HG02885 (cell line): ENCODE data around the gene RAD51B.

Experiments
- ATAC-seq: cut with Tn5 transposase; IDR thresholded peaks from one replicate; pipeline ENCODE4 v1.9.1; 2021; ENCODE audit warnings: mild to moderate bottlenecking; ENCODE audit not compliant: unreplicated experiment, poor library complexity

The RAD51B gene

DNA sequence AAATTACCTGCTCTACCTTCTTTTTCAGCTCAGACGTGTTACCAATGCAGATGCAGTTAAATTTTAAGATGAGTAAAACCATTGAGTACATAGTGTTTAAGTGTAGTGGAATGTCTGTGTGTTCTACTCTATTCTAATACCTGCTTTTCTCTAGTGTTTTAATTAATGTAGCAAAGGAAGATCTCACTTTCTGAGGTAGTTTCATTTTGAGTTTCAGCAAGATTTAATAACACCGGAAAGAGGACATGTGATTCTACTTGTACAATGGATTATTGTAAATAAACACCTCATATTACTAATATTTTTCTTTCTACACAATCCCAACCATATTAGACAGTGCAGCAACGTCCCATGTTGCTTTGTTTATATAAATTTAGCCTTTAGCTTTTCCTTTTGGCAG lies 315.4 kb downstream of the RAD51B start:
- ATAC-seq = no peak

DNA sequence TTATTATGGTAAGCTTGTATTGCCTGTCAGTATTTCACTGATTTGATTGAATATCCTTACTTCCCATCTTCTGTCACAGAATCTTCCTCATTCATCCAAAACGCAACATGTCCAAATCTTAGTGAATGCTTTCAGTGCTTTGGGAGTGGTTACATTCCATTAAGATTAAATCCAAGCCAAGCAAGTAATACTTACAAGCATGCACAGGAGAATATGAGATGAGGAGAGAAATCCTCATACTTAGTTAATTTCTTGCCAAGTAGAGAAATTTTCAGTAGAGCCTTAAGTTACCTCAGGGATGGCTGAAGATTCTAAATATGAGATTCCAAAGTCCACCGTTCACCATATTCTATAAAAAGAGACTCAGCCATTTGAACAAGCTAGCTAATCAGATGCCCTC lies 316.0 kb downstream of the RAD51B start:
- ATAC-seq = no peak

DNA sequence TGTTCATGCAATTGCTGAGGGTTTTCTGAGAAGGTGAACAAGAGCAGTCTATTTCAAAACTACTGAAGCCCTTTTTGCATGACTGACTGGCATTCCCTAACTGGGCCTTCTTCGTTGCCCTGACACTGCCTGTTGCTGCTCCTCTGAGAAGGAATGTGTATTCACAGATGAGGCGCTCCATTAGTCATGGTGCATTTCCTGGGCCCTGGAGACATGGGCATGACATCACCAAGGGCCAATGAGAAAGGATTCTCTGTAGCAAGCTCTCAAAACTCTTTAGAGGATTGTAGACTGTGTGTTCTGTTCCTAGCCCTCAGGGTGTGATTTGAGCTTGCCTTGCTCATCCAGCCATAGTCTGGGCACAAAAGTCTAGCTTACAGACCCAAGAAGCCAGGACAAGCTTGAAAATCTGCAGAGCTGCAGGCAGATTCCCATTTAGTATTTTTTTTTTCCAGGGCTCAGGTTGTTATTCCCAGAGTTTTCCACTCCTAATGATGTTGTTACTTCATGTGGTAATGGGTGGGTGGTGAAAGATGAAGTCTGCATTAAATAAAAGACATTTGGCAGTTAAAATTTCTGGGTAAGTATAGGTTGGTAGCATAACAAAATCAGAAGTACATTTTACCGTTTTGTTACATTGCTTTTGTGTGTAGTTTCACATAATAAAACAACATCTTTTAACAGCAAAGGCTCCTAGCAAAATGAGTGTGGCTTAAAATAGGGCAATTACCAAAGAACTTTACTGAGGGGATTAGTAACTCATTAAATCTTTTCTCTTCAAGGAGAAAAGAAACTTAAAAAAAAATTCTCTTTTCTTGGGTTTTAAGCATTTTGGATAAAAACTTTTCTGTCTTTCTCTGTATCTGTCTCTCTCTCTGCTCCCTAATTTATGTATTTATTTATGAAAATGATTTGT lies 318.4 kb downstream of the RAD51B start:
- no peak for ATAC-seq

DNA sequence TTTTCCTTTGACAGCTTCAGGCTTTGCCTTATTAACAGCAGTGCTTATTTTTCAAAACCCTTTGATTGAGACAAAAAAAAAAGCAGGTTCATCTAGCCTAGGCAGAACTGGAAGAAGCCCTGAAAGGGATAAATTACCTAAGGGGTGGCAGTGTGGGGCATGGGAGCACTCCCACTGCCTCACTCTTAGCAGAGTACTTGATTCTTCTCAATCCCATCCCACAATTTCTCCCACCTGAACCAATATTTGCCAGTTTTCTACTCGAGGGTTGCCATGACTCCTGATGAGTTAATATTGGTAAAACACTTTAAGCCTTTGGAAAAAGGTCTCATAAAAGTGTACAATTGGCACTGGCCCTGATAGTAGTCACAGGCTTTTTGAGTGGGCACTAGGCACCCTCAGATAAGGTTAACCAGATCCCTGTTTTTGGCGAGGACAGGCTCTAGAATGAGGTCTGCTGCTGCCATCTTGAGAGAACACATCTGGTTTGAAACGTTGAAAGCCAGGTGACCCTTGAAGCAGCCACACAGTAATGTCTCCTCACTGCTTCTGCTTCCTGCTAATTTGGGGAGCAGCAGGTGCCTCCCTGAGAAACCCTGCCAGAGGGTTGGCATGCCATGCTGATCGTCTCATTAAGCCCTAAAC lies 320.0 kb downstream of the RAD51B start:
- no peak for ATAC-seq

DNA sequence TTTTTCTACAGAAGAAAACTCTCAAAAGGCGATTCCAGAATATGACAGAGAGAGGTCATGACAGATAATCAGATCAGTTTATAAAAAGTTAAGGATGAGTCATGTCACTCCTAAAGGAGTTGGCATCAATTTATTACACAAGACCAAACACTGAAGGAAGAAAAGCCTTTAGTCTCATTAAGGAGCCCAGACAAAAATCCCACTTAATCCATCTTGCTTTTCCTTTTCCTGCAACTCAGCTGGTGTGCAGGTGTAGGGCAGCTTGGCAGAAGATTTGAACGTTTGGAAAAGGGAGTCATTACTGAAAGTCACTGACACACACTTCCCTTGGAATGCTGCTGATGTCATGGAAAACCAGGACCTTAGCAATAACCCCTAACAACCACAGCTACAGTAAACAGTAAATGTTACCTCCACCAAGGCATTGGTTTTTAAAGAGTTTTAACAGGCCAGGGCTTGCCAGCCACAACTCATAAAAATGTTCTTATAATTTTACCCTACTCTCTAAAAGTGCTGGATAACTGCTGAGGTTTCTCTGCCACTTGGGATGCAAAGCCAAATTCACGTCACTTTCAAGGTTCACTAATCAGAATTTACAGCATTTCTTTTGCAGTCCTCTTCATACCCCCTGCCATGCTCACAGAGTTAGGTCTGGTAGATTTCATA lies 320.6 kb downstream of the RAD51B start:
- no peak for ATAC-seq

DNA sequence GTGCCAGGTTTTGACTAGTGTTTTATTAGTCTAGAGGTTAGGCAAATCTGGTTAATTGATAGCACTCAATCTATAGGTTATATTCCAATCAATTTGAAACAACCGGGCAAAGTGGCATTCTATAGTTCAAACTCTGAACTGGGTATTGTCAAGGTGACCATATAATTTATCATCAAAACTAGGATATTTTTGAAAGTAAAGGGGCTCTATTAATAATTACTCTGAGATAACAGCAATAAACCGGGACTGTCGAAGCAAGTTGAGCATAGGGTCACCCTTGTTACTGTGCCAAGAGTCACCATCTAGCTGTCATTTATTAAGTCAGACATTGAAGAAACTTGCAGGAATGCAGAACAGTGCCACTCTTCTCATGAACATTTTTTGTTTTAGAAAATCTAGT lies 321.2 kb downstream of the RAD51B start:
- ATAC-seq = no peak

DNA sequence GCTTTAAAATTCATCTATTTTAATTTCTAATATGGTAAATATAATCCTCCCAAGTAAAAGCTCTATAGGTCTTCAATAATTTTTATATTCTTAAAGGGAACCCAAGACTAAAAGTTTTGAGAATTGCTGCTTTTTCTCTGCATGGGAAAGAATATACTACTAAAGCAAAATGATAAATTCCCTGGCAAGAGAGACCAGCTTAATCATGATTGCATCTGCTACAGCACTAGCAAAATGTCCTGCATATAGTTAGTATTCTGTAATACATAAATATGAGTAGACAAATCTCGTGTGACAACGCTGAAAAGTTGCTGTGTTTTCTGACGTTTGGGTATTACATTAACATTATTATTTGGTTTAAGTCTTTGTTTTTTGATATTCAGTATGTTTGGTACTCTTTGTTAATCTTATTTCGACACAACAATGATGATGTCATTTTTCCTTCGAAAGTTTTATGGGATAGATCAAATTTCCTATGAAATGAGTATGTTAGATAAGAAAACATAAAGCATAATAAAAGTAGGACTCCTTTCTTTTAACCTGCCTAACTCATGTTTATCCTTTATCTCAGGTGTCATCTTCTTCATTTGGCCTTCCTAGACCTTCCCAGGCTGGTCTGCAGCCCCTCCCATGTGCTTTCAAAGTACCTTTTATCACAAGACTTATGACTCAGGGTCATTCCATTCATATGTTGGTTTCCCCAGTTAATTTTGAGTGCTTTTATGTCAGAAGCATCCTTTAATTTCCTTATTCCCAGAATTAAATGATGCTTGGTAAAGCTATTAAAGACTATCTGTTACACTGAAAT lies 321.9 kb downstream of the RAD51B start:
- ATAC-seq = no peak

DNA sequence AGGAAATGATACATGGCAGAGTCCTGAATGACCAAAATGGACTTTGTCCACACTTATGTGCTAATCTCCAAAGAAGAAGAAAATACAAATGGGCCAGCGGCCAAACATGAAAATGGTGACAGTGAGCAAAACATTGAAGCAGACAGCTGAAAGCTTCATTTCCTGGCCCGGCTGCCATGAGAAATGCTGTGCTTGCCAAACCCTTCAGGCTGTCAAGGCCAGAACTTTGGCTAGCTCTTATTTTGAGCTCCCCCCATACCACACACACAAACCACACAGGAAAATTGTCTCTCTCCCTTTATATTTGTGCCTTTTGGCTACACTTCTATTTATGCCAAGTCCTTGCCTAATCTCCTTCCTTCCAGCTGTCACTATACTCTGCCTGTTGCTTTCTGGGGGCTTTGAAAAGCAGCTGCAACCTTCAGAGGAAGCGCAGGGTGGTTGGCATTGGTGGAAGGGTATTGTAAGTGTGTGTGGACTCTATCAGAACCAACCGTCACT lies 323.8 kb downstream of the RAD51B start:
- ATAC-seq = no peak

DNA sequence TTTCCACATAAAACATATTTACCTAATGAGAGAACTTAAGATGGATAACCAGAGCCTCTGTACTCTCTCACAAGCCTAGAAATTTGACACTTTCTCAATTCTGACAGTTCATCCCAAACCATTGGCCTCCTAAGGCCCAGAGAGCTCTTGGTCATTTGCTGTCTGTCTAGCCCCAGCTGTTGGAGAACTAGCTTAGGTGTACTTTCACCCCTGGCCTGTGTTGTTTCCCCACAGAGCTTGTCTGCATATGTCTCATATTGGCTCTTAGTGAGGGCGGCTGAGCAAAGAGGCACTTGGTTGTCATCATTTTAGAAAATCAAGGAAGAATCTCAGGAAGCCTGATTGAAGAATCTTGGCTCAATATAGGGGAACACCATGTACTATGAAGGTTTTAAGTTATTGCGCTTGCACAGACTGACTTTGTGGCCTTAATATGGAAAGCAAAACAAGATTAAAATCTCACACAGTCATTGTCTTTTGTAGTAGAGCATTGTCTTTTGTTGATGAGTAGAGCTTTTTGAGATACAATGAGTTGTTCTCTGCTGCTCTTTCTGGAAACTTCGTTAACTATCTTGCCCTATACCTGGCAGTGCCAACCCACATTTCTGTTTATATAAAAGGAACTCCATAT lies 324.6 kb downstream of the RAD51B start:
- ATAC-seq = no peak

DNA sequence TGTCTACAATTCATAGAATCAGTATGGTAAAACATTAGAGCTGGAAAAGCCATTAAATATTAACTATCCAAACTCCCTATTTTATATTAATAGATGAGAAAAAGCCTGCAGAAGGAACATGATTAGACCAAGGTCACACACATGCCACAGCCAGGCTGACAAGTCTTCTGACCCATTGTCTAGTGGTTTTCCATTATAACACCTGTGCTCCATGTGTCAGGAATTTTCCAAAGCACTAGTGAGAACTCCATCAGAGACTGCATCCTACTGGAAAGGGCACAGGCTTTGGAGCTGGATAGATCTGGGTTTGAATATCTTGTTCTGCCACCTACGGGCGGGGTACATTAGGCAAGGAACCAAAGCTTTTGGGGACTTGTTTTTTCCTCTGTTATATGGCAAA lies 325.5 kb downstream of the RAD51B start:
- no peak for ATAC-seq

DNA sequence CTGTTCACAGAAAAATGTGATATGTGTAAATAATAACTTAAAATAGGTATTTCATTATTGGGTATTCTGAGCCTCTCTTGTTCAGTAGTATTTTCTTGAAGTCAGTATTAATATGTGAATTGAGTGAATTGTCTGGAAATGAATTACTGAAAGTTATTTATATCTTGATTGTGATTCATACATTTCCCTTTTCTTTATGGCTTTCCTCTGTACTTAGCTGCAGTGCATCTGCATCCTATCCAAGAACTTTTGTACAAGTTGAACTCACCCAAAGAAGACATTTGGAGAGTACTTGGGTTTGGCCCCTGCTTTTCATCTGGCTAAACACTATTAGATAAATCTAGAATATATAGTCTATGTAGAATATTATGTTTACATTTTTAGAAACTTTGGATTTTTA lies 326.0 kb downstream of the RAD51B start:
- ATAC-seq = no peak

DNA sequence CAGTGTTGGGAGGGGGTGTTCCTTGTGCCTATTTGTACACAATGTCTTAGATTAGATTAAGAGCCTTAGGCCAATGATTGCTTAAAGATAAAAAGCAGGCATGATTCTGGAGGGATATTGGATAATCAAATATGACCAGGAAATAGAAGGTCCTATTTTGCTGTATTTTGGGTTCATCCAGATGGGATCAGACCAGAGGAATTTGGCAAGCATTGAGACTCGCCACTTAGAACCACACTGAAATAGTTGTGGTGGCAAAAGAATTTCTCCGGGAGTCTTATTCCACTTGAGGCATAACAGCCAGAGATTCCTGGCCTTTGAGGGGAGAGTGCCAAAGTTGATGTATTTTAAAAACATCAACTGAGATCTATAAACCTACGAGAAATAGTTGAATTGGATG lies 327.2 kb downstream of the RAD51B start:
- ATAC-seq = no peak

DNA sequence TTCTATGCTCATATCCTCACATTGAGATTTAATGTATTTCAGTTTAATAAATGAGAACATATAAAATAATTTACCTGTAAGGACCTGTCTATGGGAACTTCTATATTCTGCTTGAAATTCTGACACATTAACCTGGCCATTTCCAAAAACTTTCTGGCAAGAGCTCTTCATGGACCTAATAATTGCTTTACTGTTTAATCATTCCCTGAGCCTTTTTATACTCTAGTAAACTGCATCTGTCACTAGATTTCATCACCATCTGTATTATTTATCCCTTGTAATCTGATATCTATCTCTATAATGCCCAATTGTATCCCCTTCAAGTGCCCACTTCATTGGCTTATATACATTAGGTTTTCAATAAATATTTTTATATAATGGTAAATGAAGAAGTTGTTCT lies 327.7 kb downstream of the RAD51B start:
- ATAC-seq = no peak

DNA sequence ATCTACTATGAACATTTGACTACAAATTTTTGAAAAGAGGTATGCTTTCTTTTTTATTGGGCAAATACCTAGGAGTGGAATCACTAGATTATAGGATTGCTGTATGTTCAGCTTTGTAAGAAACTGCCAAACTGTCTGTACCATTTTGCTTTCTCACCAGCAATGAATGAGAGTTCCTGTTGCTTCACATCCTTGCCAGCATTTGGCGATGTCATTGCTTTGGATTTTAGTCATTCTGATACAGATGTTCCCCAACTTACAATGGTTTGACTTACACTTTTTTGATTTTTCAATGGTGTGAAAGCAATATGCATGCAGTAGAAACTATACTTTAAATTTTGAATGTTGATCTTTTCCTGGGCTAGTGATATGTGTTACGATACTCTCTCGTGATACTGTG lies 328.7 kb downstream of the RAD51B start:
- ATAC-seq = no peak

DNA sequence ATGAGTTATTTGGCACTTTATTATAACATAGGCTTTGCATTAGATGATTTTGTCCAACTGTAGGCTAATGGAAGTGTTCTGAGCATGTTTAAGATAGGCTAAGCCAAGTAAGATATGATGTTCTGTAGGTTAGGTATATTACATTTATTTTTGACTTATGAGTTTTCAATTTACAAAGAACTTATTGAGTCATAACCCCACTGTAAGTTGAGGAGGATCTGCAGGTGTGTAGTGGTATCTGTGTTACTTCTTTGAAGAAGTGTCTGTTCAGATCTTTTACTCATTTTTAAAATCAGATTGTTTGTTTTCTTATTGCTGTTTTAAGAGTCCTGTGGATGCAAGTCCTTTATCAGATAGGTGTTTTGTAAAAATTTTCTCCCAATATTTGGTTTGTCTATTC lies 329.2 kb downstream of the RAD51B start:
- ATAC-seq = no peak

DNA sequence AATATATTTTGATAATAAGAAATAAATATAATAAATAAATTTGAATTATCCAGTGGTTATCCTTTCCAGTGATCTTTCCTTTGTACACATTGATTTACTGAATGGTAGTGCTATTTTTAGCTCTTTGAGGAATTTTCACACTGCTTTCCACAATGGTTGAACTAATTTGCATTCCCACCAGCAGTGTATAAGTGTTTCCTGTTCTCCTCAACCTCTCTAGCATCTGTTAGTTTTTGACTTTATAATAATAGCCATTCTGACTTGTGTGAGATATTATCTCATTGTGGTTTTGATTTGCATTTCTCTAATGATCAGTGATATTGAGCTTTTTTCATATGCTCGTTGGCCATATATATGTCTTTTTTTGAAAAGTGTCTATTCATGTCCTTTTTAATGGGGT lies 333.7 kb downstream of the RAD51B start:
- ATAC-seq = no peak

DNA sequence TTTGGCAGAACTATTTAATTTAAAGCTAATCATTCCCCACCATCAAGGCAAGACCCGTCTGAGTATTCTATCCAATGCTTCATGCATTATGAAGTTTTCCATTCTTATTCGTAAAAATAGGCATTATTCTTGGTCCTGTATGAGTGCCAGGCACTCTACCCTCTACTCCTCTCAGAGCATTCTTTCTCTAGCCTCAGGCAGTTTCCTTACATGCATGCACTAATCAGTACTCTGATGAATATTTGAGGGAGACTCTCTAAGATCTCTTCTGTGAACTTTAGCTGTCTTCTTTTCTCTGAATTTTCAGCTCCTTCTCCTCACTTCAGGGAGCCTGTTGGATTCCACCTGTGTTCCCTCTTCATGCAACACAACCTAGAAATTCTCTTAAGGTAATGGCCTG lies 334.7 kb downstream of the RAD51B start:
- no peak for ATAC-seq

DNA sequence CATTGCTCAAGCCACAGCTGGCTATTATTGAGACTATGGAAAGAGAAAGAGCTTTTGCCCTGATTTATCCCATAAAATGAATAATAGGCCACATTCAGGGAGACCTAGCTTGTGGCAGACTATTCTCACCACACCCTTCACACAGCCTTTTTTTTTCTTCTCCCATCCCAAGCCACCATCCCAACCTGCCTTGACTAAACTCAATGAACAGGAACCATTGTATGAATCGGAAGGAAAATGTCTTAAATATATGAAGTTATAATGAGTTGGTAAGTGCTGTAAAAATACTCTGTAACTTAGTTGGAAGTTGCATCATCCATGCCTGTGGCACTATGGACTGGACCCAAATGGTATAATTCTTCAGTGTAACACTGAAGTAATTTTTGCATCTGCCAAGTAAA lies 338.4 kb downstream of the RAD51B start:
- no peak for ATAC-seq

DNA sequence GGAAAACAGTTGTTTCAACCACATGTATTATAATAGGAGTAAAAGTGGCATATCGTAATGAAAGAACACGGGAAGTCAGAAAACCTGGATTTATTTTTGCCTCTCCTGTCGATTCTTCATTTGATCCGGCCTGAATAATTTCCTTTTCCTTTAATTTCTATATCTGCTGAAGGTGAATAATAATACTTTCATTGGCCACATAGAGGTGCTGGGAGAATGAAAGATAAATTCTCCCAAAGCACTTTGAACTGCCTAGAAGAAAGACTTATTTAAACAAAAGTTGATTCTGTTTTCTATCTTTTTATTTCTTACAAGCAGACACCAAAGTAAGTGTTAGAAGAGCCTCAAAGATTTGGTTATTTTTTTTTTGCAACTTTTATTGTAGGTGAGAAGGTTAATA lies 339.1 kb downstream of the RAD51B start:
- ATAC-seq = no peak
